Common myeloid progenitor, CD34-positive (primary cell): Measurements from ENCODE around the gene PPAT.

Experiments used
- CTCF ChIA-PET: fragments of 350-600 bp; sonication (Branson Sonifier 250); formaldehyde crosslinking; loops from one replicate; lab custom pipeline; 2021; ENCODE audit warnings: antibody characterized with exemption; lab: Charles Lee
- POLR2A ChIA-PET: fragments of 350-600 bp; sonication (Branson Sonifier 250); formaldehyde crosslinking; loops from one replicate; lab custom pipeline; 2021; ENCODE audit warnings: antibody characterized with exemption; lab: Charles Lee
- DNase-seq, 3 donors: peaks; one replicate each; pipeline versions ENCODE4 v3.0.0 to v3.0.0-alpha.2; 2013
- H3K27ac ChIP-seq, 2 experiments: 1 replicate in 1 of 2; 2 replicates in 1 of 2; pipeline ENCODE4 v1.7.0; 2013; ENCODE audit warnings: inconsistent platforms in 2 of 2, low read length in 2 of 2, mild to moderate bottlenecking in 2 of 2, low read depth in 1 of 2, moderate library complexity in 1 of 2; ENCODE audit not compliant: severe bottlenecking in 2 of 2, insufficient read depth in 1 of 2, poor library complexity in 1 of 2
- H3K27me3 ChIP-seq, 5 experiments: replicated peaks in 2 of 5; 1 replicate in 3 of 5; 2 replicates in 2 of 5; pipeline versions ENCODE4 v1.6.1 to v1.7.0; 2013; ENCODE audit warnings: low read length in 4 of 5, mild to moderate bottlenecking in 2 of 5, moderate library complexity in 2 of 5, inconsistent platforms in 1 of 5; ENCODE audit not compliant: insufficient read depth in 5 of 5, control insufficient read depth in 4 of 5
- H3K36me3 ChIP-seq, 4 experiments: 1 replicate in 2 of 4; 2 replicates in 2 of 4; pipeline versions ENCODE4 v1.6.1 to v1.7.0; 2013; ENCODE audit warnings: low read length in 3 of 4, control low read depth in 1 of 4, mild to moderate bottlenecking in 1 of 4; ENCODE audit not compliant: control insufficient read depth in 4 of 4, insufficient read depth in 4 of 4
- H3K4me1 ChIP-seq, 4 experiments: 1 replicate in 3 of 4; 2 replicates in 1 of 4; pipeline versions ENCODE4 v1.6.1 to v1.7.1; 2013; ENCODE audit warnings: low read length in 3 of 4, mild to moderate bottlenecking in 3 of 4, control low read depth in 1 of 4, inconsistent platforms in 1 of 4, moderate library complexity in 1 of 4; ENCODE audit not compliant: control insufficient read depth in 4 of 4, insufficient read depth in 4 of 4; ENCODE audit errors: control extremely low read depth in 1 of 4
- H3K4me3 ChIP-seq, 7 experiments: 1 replicate in 4 of 7; 2 replicates in 3 of 7; pipeline versions ENCODE4 v1.5.1 to v1.7.0; 2013; ENCODE audit warnings: mild to moderate bottlenecking in 7 of 7, low read length in 6 of 7, moderate library complexity in 6 of 7, inconsistent platforms in 2 of 7, low read depth in 2 of 7, control low read depth in 1 of 7; ENCODE audit not compliant: insufficient read depth in 4 of 7, control insufficient read depth in 1 of 7; ENCODE audit errors: extremely low read depth in 1 of 7
- H3K9me3 ChIP-seq, 5 experiments: 1 replicate in 4 of 5; 2 replicates in 1 of 5; pipeline versions ENCODE4 v1.6.1 to v1.7.1; 2013; ENCODE audit warnings: low read length in 4 of 5, mild to moderate bottlenecking in 2 of 5, inconsistent platforms in 1 of 5, low read depth in 1 of 5, moderate library complexity in 1 of 5; ENCODE audit not compliant: control insufficient read depth in 4 of 5, insufficient read depth in 2 of 5; ENCODE audit errors: control extremely low read depth in 1 of 5
- WGBS: methylation state at CpG from one replicate; pipeline ENCODE4 v1.1.5; 2013; ENCODE audit not compliant: insufficient coverage; 5-methylcytosine and 5-hydroxymethylcytosine counted together

PPAT gene

GRCh38 chr4:56391270-56391669 lies 44.1 kb downstream of the PPAT start:
- peaks cover 0 to 17% (median 6%) of the 10 kb centered on the region in 4 experiments for H3K36me3 ChIP-seq
- H3K27ac ChIP-seq, result no peak overlapping the region
- ChIA-PET CTCF (no interaction called here), POLR2A (no interaction called here)
- no peaks in the 10 kb centered on the region for H3K27me3 ChIP-seq
- no peak overlapping the region for H3K4me3 ChIP-seq
- WGBS, result 100% methylated on average over 4 of the region's 8 CpGs
- peak in 2 of 3 donors; percentile 22 to 30 for DNase-seq
- H3K9me3 ChIP-seq, result no peaks in the 10 kb centered on the region
- H3K4me1 ChIP-seq, result peaks cover 6 to 16% (median 13%) of the 10 kb centered on the region in 4 experiments

- Histone ChIP-seq H3K4me3 (no peak overlapping the region), H3K27me3 (no peaks in the 10 kb centered on the region), H3K36me3 (peaks cover 0 to 10% (median 4%) of the 10 kb centered on the region in 4 experiments), H3K9me3 (no peaks in the 10 kb centered on the region), H3K4me1 (peaks cover 6 to 20% (median 16%) of the 10 kb centered on the region in 4 experiments), H3K27ac (peak overlapping the region in 1 of 2 experiments; percentile 95)
- ChIA-PET POLR2A (no interaction called here), CTCF (interaction anchor here (1.6 kb wide), 1 partner anchor 19 kb away, joined by 3 read pairs; no protein-coding TSS in a partner anchor)
- 60% methylated on average over 1 of the region's 1 CpG for WGBS
- peak in 2 of 3 donors; percentile 9 to 35 for DNase-seq
Measured at GRCh38 chr4:56389558-56389957, 45.9 kb downstream of the PPAT start.

GRCh38 chr4:56388306-56388705 lies 47.1 kb downstream of the PPAT start:
- ChIA-PET POLR2A (interaction anchor here (1.8 kb wide), 1 partner anchor 48 kb away, joined by 11 read pairs; the partner anchor contains the start of genes PAICS and PPAT), CTCF (interaction anchor here (1.3 to 2.5 kb wide), 4 partner anchors 9 to 70 kb away, joined by 3 to 9 read pairs (median 4); no protein-coding TSS in a partner anchor)
- Histone ChIP-seq H3K27ac (peak overlapping the region; percentile 84 to 95), H3K4me1 (peaks cover 6 to 20% (median 16%) of the 10 kb centered on the region in 4 experiments), H3K4me3 (peak overlapping the region in 6 of 7 experiments; percentile 77 to 98 (median 90)), H3K9me3 (no peaks in the 10 kb centered on the region), H3K27me3 (no peaks in the 10 kb centered on the region), H3K36me3 (peaks cover 0 to 10% (median 2%) of the 10 kb centered on the region in 4 experiments)
- DNase-seq, result peak in 1 of 3 donors; percentile 3
- 24% methylated on average over 5 of the region's 6 CpGs for WGBS

GRCh38 chr4:56387023-56388001 lies 48.1 kb downstream of the PPAT start, which contains the start of gene AASDH:
Gene AASDH (minus strand): TSS chr4:56387491. CDS start chr4:56384299, 3,192 bp downstream.
- 0% methylated on average over 50 of the region's 57 CpGs for WGBS
- ChIA-PET CTCF (interaction anchor here (0.8 to 2.5 kb wide), 6 partner anchors 8 to 71 kb away, joined by 3 to 9 read pairs (median 4); partner anchors contain the start of gene PAICS), POLR2A (interaction anchor here (0.5 to 1.8 kb wide), 3 partner anchors 49 to 783 kb away, joined by 3 to 11 read pairs (median 4); partner anchors contain the start of genes PAICS and PPAT)
- Histone ChIP-seq H3K9me3 (no peaks in the 10 kb centered on the region), H3K27me3 (no peaks in the 10 kb centered on the region), H3K4me1 (peaks cover 6 to 20% (median 16%) of the 10 kb centered on the region in 4 experiments), H3K4me3 (peak within 1 kb of the TSS; percentile 42 to 98 (median 84)), H3K27ac (peak within 1 kb of the TSS; percentile 84 to 95), H3K36me3 (peaks cover 0 to 4% (median 2%) of the 10 kb centered on the region in 4 experiments)
- peak; percentile 97 to 98 (median 98) for DNase-seq

- no peaks in the 10 kb centered on the region for H3K9me3 ChIP-seq
- ChIA-PET CTCF (interaction anchor here (1.4 to 1.5 kb wide), 2 partner anchors 19 to 30 kb away, joined by 5 read pairs; no protein-coding TSS in a partner anchor), POLR2A (no interaction called here)
- H3K27ac ChIP-seq, result peak overlapping the region in 1 of 2 experiments; percentile 95
- H3K4me3 ChIP-seq, result peak overlapping the region in 3 of 7 experiments; percentile 48 to 61 (median 60)
- 97% methylated on average over 4 of the region's 4 CpGs for WGBS
- peaks cover 6 to 20% (median 16%) of the 10 kb centered on the region in 4 experiments for H3K4me1 ChIP-seq
- no peaks in the 10 kb centered on the region for H3K27me3 ChIP-seq
- H3K36me3 ChIP-seq, result peaks cover 0 to 3% (median 0%) of the 10 kb centered on the region in 4 experiments
- DNase-seq, result no peak
Measured at GRCh38 chr4:56386091-56386490, 49.3 kb downstream of the PPAT start.

GRCh38 chr4:56375458-56375857 lies 60.0 kb downstream of the PPAT start:
- Histone ChIP-seq H3K36me3 (peaks cover 4 to 16% (median 6%) of the 10 kb centered on the region in 4 experiments), H3K27ac (no peak overlapping the region), H3K27me3 (no peaks in the 10 kb centered on the region), H3K9me3 (no peaks in the 10 kb centered on the region), H3K4me3 (no peak overlapping the region), H3K4me1 (peaks cover 0 to 4% (median 0%) of the 10 kb centered on the region in 4 experiments)
- POLR2A ChIA-PET, result no interaction called here
- no peak for DNase-seq
- CTCF ChIA-PET, result no interaction called here
- 100% methylated on average over 2 of the region's 2 CpGs for WGBS
